Sigmoid colon (tissue), 7 donors: Measurements from ENCODE around the gene FOLR1. TPM values are rescaled to one million over a fixed set of nuclear protein-coding genes. Genes with fewer than 3 reads are reported as not detected.

Experiments used
- DNase-seq: peaks from one replicate; pipeline ENCODE4 v3.0.0-alpha.2; 2019
- H3K27ac ChIP-seq, 4 donors: fragments of 200-600 bp; sonication (generic); one replicate each; pipeline ENCODE4 v1.5.1; 2016 to 2019; ENCODE audit warnings: mild to moderate bottlenecking in 1 of 4
- H3K27me3 ChIP-seq, 3 donors: fragments of 200-600 bp; sonication (generic); one replicate each; pipeline ENCODE4 v1.5.1; 2019; ENCODE audit warnings: mild to moderate bottlenecking in 1 of 3
- H3K36me3 ChIP-seq, 4 donors: fragments of 200-600 bp; sonication (generic); one replicate each; pipeline ENCODE4 v1.5.1; 2016 to 2019
- H3K4me1 ChIP-seq, 4 donors: fragments of 200-600 bp; sonication (generic); one replicate each; pipeline ENCODE4 v1.5.1; 2017 to 2019
- H3K4me3 ChIP-seq, 4 donors: fragments of 200-600 bp; sonication (generic); one replicate each; pipeline ENCODE4 v1.5.1; 2017 to 2019; ENCODE audit warnings: mild to moderate bottlenecking in 2 of 4, moderate library complexity in 1 of 4
- H3K9me3 ChIP-seq, 4 donors: fragments of 200-600 bp in 3 of 4; sonication (generic) in 3 of 4; one replicate each; pipeline versions ENCODE4 v1.5.1 to v1.6.1; 2013 to 2019
- EP300 ChIP-seq, 4 donors: sonication (generic); formaldehyde crosslinking; IDR thresholded peaks; one replicate each; pipeline ENCODE4 v1.6.1; 2017; ENCODE audit warnings: antibody characterized with exemption in 4 of 4
- POLR2A ChIP-seq, 2 donors: fragments of 450-650 bp; IDR thresholded peaks; one replicate each; pipeline ENCODE4 v1.6.1; 2016; ENCODE audit warnings: antibody characterized with exemption in 2 of 2, mild to moderate bottlenecking in 2 of 2, moderate library complexity in 2 of 2
- POLR2AphosphoS5 ChIP-seq, 4 donors: sonication (generic); formaldehyde crosslinking; IDR thresholded peaks; one replicate each; pipeline ENCODE4 v1.6.1; 2017; ENCODE audit warnings: antibody characterized with exemption in 4 of 4
- WGBS, 2 donors: extraction: QIAGEN DNeasy Blood & Tissue Kit; methylation state at CpG; one replicate each; pipeline ENCODE4 v1.1.7; 2013; 5-methylcytosine and 5-hydroxymethylcytosine counted together
- intact Hi-C: fragments of 100-400 bp; cut with DNase I; formaldehyde crosslinking; loops from one replicate; pipeline ENCODE4 v1.15.1; 2023
- polyA plus RNA-seq, 3 donors: library from polyadenylated mRNA; stranded (reverse); fragments of 200-250 nt; gene quantifications; one replicate each; pipeline ENCODE4 v1.2.3, GENCODE V29; 2013
- total RNA-seq, 4 donors: library from RNA; depleted of rRNA; stranded (reverse); fragments of >200 nt; gene quantifications; one replicate each; pipeline ENCODE4 v1.1.0, GENCODE V29; 2016
- TF ChIP-seq, protein P1 (sequence below), 4 experiments: fragments of 450-650 bp in 3 of 4; fragments of 200-600 bp in 1 of 4; IDR thresholded peaks; one replicate each; pipeline ENCODE4 v1.5.1; 2016 to 2019; ENCODE audit warnings: antibody characterized with exemption in 4 of 4, mild to moderate bottlenecking in 3 of 4, moderate library complexity in 2 of 4
- donor health status: healthy with polysubstance abuse.
- donor health status: Bipolar disorder and iron deficiency.
- donor health status: healthy.

FOLR1 gene
- total and polyA plus RNA-seq, 7 donors: 0.15 to 0.71 TPM; not detected in 5

- Histone ChIP-seq H3K36me3 (peaks cover 0 to 7% (median 0%) of the 10 kb centered on the region in 4 donors), H3K4me3 (peak overlapping the region; percentile 65 to 91 (median 80)), H3K4me1 (peaks cover 2 to 37% (median 31%) of the 10 kb centered on the region in 4 donors), H3K27ac (peak overlapping the region; percentile 95 to 99 (median 98)), H3K9me3 (no peaks in the 10 kb centered on the region), H3K27me3 (no peaks in the 10 kb centered on the region)
- TF ChIP-seq POLR2AphosphoS5 (IDR thresholded peaks at IDR 0.05): no peak
- TF ChIP-seq, protein P1, sequence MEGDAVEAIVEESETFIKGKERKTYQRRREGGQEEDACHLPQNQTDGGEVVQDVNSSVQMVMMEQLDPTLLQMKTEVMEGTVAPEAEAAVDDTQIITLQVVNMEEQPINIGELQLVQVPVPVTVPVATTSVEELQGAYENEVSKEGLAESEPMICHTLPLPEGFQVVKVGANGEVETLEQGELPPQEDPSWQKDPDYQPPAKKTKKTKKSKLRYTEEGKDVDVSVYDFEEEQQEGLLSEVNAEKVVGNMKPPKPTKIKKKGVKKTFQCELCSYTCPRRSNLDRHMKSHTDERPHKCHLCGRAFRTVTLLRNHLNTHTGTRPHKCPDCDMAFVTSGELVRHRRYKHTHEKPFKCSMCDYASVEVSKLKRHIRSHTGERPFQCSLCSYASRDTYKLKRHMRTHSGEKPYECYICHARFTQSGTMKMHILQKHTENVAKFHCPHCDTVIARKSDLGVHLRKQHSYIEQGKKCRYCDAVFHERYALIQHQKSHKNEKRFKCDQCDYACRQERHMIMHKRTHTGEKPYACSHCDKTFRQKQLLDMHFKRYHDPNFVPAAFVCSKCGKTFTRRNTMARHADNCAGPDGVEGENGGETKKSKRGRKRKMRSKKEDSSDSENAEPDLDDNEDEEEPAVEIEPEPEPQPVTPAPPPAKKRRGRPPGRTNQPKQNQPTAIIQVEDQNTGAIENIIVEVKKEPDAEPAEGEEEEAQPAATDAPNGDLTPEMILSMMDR (IDR thresholded peaks at IDR 0.05): no peak
- no peak for TF ChIP-seq POLR2A (IDR thresholded peaks at IDR 0.05)
- TF ChIP-seq EP300 (IDR thresholded peaks at IDR 0.05): no peak
- DNase-seq: no peak
- 66 to 71% methylated on average over 6 of the region's 6 CpGs for WGBS, 2 donors
- intact Hi-C loops: loop anchor here (5.0 kb wide), 3 partner anchors 110 to 295 kb away; partner anchors contain the start of genes ANAPC15, RNF121 and XNDC1N
Observed at GRCh38 chr11:72222106-72222891, 30.4 kb downstream of the FOLR1 start.

DNA sequence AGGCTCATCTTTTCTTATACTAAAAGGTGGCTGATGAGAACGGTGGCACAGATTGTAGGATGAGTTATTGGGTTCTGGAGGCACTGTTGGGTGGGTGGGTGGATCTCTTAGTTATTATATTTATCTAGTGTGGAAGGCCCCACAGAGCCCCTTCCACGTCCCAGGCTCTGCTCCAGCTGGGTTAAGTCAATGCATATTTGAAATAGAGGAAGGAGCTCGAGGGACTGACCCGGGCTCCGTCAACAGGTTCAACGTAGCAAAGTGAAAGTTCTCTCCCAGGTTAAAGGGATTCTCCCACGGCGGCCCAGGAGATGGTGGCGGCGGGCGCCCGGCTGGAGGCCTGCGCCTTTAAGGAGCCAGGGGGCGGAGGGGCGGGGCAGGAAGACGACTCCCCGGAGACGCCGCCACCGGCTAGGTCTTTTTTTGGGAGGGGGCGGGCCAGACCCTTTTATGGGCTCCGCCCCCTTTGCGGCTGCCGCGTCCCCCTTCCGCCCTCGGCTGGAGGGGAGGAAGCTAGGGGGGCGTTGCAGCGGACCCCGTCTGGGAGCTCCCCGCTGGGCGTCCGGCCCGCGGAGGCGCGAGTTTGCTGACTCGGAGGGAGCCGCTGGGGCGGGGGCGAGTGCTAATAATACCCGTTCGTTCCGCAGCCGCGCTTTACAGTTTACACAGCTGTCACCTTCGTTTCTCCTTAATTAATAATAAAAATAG, 31.1 kb downstream of the FOLR1 start:
- intact Hi-C loops: loop anchor here (5.0 kb wide), 3 partner anchors 111 to 296 kb away; partner anchors contain the start of genes ANAPC15, RNF121 and XNDC1N
- 0 to 1% methylated on average over 47 of the region's 47 CpGs for WGBS, 2 donors

GRCh38 chr11:72223615-72224563, 31.9 kb downstream of the FOLR1 start:
- DNase-seq: peak; percentile 95
- WGBS, 2 donors: 1% methylated on average over 84 of the region's 84 CpGs
- peak overlapping the region; percentile 65 to 91 (median 80) for H3K4me3 ChIP-seq
- H3K9me3 ChIP-seq: no peaks in the 10 kb centered on the region
- TF ChIP-seq, protein P1 (IDR thresholded peaks at IDR 0.05): no peak
- TF ChIP-seq EP300 (IDR thresholded peaks at IDR 0.05): peak in 1 of 4 donors; percentile 20
- peak in 1 of 2 donors; percentile 43 for TF ChIP-seq POLR2A (IDR thresholded peaks at IDR 0.05)
- TF ChIP-seq POLR2AphosphoS5 (IDR thresholded peaks at IDR 0.05): peak in 3 of 4 donors; percentile 44 to 64 (median 57)
- peak overlapping the region; percentile 95 to 99 (median 98) for H3K27ac ChIP-seq
- H3K36me3 ChIP-seq: peaks cover 5 to 19% (median 10%) of the 10 kb centered on the region in 4 donors
- peaks cover 2 to 49% (median 43%) of the 10 kb centered on the region in 4 donors for H3K4me1 ChIP-seq
- intact Hi-C loops: loop anchor here (5.0 kb wide), 3 partner anchors 112 to 297 kb away; partner anchors contain the start of genes ANAPC15, RNF121 and XNDC1N
- H3K27me3 ChIP-seq: no peaks in the 10 kb centered on the region

More for the DNA sequence above, 31.1 kb downstream of the FOLR1 start:
- Histone ChIP-seq H3K9me3 (no peaks in the 10 kb centered on the region), H3K4me3 (peak overlapping the region; percentile 65 to 91 (median 80)), H3K36me3 (peaks cover 0 to 10% (median 2%) of the 10 kb centered on the region in 4 donors), H3K4me1 (peaks cover 2 to 44% (median 39%) of the 10 kb centered on the region in 4 donors), H3K27me3 (no peaks in the 10 kb centered on the region), H3K27ac (peak overlapping the region; percentile 95 to 99 (median 98))
- DNase-seq: peak; percentile 98
- TF ChIP-seq POLR2AphosphoS5 (IDR thresholded peaks at IDR 0.05): peak; percentile 82 to 95 (median 92)
- peak; percentile 74 to 84 for TF ChIP-seq POLR2A (IDR thresholded peaks at IDR 0.05)
- TF ChIP-seq, protein P1 (IDR thresholded peaks at IDR 0.05): peak in 2 of 4 experiments; percentile 11 to 24
- TF ChIP-seq EP300 (IDR thresholded peaks at IDR 0.05): no peak
